NCI-H2196 treated with DMSO at 0.1 percent for 48 hours (cell line): Measurements from ENCODE around the gene GAS6.
"Not testable (repeated sequence)": the region's sequence is repeated elsewhere in the genome, so short reads cannot be mapped to it uniquely, and the experiment has no call there.

Source experiments
- DNase-seq: peaks from one replicate; lab custom pipeline; 2025; ENCODE audit not compliant: unreplicated experiment; lab: John Stamatoyannopoulos, UW

GAS6 gene

DNA sequence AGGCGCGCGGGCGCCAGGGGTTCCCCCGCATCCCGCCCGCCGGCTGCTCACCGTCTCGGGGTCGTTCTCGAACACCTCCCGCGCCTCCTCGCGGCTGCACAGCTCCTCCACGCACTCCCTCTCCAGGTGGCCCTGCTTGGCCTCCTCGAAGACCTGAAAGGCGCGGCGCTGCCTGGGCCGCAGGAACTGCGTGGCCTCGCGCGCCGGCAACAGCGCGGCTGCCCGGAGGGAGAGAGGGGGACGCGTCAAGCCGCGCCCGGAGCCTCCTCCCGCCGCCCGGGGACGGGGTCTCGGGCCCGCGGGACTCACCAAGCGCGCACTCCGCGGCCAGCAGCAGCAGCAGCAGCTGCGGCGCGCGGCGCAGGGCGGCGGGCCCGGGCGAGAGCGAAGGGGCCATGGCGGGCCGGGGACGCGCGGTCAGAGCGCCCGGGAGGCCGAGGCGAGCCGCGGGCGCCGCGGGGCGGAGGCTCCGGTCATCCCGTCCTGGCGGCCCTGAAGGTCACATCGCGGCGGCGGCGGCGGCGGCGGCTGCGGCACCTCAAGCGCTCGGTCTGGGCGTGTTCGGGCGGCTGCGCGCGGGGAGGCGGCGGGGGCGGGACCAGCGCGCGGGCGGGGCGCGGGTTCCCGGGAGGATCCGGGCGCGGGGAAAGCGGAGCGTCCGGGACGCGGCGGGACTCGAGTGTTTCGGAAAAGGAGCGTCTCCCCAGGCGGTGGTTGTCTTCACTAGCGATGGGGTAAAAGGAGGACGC, at the start of gene GAS6:
TSS of gene GAS6 (minus strand) at position 553 of the 749 bp plus-strand sequence. CDS start at position 397, 156 bp downstream.
- no peak for DNase-seq

DNA sequence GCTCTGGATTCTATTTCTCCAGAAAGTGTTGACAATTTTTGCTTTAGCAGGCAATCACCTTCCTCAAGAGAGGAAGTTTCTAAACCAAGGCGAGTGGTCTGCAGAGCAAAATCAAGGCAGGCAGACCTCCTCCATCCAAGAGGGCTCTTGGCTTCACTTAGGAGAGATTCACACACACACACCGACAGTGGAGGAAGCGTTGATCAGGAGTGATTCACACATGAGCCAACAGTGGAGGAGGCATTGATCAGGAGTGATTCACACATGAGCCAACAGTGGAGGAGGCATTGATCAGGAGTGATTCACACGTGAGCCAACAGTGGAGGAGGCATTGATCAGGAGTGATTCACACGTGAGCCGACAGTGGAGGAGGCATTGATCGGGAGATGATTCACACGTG, 49.5 kb upstream of the GAS6 start:
- DNase-seq: not testable (repeated sequence)

DNA sequence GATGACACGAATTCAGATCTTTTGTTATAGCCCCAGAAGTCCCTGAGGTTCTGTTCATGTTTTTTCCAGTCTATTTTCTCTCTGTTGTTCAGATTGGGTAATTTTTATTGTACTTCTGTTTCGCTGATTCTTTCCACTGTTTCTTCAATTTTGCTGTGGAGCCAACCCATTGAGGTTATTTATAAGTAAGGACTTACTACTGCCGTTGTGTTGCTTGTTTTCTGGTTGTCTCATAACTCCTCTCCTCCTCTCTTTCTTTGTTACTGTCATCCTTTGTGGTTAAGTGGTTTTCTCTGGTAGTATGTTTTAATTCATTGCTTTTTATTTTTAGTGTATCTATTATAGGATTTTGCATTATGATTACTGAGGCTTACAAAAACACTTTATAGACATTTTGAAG, 48.7 kb upstream of the GAS6 start:
- no peak for DNase-seq

DNA sequence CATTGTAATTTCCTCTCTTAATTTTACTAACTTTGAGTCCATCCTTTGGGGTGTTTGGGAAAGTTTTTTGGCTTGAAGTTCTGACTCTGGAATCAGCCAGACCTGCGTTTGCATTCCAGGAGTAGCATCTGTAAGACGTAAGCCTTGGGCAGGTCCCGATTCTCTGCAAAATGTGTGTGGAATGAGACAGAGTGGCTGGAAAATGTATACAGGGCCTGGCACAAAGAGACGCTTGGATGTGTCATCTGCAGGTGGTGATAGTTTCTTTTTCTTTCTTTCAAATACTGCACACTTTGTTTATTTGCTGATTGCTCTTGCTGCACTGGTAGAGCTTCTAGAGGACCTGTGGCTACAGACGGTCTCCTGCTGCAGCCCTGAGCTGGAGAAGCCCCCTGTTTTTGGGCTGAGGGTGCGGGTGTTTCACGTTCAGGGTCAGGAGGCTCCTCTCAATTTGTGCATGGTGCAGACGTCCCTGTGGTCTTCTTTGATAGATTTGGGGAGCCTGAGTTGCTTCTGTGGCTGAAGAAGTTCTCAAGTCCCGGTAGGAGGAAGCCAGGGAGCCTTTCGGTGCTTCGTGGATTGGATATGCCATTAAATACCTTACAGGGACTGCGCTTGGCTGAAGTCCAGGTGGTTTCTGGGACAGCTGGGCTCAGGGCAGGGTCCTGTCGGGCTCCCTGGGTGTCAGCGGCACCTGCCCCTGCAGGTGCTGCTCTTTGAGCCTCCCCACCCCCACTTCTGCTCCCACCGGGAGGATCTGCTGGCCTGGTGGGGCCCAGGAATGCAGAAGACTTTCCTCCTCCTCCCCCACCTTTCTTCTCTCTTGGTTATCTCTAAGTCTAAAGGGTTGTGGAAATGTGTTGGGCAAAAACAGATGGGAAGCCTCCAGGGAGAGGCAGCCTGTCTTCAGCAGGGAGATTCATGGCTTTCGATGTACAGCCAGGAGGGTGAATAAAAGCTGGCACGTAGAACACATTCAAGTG, 44.0 kb upstream of the GAS6 start:
- DNase-seq: no peak

DNA sequence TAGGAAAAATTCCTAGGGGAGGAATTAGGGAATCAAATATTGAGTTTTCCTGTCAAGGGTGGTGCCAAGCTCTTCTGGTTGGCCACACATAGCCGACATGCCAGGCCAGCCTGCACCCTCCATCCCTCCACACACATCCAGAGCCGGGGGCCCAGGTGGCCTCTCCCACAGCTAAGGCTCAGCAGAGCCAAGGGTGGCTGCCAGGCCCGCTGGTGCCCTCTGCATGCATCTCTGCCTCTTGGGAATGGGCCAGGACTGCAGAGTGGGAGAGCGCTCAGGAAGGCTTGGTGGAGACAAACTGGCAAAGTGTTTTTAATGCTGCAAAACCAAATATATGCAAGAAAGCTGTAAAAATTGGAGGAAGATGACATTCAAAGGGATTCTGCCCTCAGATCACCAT, 42.7 kb upstream of the GAS6 start:
- DNase-seq: no peak

DNA sequence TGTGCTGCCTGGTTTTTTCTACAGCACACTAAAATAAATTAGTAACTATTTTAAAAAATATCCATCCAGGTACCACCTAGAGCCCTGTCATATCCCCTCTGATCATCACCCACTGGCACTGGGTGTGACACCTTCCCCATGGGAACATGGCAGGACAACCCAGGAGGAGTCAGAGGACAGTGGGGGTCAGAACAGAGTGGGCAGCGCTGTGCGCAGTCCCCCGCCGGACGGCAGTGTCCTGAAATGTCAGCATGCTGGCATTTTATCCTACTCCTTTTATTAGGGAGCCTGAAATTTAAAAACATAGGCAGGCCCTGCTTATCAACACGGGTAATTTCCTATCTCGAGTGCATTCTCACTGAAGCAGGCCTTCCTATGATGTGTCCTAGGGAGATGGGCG, 42.1 kb upstream of the GAS6 start:
- DNase-seq: no peak

DNA sequence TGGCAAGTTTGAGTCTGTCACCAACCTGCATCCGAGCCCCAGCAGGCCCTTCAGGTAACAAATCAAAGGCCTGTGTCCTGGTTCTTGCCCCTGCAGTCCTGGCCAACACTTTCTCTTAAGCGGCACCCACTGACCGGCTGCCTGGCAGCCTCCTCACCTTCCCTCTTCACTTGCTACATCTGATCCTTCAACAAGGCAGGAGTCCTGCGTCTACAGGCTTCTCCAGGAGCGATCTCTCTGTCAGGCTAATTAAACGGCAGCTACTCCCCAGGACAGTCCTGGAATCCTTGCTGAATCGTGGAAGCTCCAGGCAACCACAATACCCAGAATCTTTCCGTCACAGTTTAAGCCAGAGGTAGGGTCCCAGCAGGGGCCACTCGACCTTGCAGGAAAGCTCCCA, 41.1 kb upstream of the GAS6 start:
- DNase-seq: no peak

DNA sequence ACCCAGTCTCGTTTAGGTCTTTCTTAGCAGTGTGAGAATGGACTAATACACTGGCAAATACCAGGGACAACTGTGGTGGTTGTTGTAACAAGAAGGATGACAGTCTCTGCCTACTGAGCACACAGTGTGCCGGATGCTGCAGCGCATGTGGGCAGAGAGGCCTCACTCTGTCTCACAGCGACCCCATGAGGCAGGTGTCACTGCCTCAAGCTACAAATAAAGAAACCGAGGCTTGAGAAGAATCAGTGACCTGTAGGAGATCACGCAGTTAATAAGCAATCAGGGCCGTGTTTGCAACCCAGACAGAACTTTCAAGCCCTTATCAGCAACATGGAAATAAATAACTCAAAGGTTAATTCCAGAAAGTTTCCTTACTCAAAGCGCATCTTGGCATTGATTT, 40.5 kb upstream of the GAS6 start:
- DNase-seq: no peak

DNA sequence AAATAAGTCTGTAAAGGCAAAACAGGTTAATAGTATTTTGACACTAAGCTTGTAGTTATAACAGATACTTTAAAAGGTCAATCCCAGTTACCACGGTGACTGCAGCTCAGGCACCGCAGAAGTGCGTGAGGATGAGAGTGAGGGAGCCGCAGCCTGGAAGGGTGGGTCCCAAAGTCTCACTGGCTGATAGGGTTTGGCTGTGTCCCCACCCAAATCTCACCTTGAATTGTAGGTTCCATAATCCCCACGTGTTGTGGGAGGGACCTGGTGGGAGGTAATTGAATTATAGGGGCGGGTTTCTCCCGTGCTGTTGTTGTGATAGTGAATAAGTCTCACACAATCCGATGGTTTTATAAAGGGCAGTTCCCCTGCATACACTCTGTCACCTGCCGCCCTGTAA, 40.0 kb upstream of the GAS6 start:
- DNase-seq: no peak

DNA sequence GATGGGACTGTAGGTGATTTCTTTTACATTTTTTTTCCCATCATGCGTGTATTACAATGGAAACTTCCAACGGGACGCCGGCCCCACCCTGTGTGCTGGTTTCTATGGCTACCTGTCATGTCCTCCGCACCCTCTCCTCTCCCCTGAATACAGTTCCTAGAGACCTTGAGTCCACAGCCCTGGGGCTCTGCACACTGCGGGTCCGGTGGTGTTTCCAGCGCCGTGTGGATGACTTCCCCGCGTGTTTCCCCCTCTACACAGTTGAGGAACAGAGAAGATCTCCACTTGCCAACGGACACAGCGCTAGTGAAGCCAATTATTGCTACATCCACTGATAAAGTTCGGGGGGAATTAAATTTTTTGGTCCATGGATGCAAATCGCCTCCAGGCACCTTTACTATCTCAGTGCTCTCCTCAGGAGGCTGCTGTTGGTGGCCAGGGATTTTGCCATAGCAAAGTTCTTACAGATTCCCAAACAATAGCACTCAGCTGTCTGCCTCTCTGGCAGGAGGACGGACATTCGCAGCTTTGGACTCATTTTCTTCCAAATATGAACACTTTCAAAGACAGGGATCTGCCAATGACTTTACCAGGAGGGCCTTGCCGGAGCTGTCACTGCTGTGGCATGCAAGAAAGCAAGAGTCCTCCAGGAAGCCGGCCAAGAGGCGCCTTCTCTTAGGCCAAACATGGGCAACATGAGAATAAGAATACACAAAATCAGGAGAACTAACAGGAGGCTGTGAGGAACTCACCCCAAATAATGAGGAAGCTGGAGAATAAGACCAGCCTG, 39.3 kb upstream of the GAS6 start:
- no peak for DNase-seq

DNA sequence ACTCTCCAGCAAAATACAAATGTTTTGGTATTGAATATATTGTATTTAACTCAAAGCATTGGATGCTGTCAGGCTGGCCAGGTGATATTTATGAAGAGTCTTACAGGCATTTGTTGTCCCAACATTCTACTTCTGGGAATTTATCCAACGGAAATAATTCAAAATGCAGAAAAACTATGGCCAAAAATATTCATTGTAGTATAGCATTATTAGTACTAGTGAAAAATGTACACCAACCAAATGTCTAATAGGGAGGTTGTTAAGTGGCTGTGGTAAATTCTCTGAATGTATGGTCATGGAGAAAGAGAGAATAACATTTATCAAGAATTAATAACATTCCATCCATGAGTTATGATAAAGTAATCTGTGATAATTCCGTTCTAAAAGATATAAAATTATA, 38.6 kb upstream of the GAS6 start:
- no peak for DNase-seq

DNA sequence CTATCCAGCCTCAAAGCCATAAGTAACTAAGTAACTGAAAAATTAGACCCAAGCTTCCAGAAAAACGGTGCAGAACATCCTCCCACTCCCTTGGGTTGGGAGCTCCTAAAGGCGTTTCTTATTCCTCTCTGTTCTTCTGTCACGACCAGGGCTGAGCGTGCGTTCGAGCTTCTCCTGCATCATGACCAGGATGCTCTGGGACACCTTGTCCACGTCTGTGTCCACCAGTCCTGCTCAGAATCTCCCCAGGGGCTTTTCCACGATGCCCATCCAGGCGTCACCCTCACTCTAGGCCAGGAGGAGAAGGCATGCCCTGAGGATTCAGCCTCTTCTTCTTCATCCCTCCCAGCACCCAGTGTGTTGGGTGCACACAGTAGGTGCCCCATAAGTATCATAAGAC, 37.8 kb upstream of the GAS6 start:
- DNase-seq: no peak

DNA sequence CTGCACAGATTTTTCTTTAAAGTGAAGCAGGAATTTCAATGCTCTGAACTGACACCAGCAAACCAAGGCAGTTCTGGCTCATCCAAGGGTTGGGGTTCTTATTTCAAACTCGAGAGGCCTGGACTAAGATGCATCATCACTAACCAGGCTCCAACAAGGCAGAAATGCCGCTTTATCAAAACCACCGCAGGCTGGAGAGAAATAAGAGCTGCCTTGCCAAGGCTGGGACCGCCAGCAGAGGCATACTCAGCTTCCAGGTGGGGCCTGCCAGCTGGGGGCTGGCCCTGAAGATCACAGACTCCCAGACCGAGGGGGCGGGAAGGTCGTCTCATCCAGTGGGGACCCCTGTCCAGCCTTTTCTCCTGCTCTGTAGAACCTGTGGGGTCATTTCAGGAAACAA, 37.4 kb upstream of the GAS6 start:
- no peak for DNase-seq

DNA sequence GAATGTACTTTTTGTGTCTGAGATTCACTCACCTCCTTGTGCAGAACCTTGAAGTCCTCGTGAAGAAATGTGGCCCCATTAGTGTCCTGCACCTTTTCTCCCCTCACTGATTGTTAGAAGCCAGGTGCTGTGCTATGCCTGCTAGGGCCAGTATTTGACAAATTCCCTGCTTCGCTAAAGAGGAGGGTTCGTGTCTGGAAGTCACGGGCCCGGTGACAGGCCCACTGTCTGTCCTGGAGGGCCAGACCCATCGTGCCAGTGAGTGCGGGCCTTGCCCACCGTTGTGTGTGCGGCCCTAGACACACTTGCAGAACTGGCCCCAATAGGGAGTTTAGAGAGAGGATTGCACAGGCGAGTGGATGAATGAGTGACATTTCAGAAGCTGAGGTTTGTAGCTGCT, 36.8 kb upstream of the GAS6 start:
- no peak for DNase-seq

DNA sequence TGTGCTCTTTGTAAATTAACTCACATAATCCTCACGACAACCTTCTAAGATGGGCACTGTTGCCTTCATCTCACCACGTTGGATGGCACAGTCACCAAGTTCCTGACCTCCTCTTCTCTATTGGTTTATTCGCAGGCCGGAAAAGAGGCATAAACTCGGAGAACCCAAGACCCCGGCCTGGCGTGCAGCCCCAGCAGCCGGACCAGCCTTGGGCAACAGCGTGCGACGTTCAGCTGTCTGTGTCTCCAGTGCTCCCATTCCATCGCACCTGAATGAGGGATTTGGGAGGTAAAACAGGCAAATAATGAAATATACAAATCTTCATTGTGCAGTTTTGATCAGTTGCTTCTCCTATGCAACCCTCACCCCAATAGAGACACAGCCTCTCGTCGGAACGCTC, 34.5 kb upstream of the GAS6 start:
- no peak for DNase-seq

DNA sequence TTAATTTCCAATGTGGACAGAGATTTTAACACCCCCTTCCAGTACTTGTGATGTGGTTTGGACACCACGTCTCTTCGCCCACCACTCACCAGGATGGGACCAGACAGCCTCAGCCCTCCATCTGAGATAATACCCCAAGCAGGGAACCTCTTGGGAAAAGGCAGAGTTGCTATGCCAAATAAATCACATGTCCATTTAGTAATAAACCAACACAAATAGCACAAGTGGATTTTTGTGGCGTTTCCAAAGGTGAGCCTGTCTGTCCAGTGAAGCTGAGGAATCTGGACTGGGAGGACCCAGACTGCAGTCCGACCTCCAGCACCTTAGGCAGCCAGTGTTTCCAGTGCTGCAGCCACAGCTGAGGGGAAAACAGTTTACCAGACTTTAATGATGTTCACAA, 34.1 kb upstream of the GAS6 start:
- no peak for DNase-seq

DNA sequence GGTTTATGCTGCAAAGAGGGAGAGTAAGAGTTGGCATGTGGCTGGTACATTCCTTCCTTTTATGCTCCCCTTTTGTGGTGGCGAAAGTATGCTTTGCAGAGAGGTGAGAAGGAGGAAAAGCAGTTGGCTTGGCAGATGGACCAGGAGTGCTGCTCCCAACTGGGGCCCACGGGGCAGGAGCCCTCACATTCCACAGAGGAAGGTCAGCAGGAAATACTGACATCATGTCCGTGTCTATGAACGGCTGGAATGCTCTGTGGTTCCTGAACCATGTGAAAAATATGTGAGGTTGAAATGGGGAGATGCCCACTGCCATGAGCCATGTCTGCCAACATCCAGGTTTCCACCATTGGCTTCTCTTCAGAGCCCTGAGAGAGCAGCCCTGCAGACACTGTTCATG, 33.3 kb upstream of the GAS6 start:
- DNase-seq: no peak

DNA sequence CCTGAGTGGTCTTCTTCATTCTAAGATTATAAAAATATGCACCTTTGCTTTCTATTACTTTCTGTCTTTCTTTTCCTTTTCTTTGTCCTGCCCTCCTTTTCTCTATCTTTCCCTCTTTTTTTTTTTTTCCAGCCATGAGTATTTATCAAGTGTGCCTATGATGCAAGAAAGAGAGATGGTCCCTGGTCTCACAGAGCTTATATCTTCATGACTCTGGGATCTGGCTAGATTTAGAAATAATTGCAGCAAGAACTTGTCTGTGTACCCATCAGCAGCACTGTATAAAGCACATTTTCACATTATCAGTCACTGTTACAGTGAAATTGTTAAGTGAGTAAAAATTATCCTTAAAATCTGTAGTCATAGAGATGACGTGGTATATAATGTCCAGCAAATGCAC, 31.6 kb upstream of the GAS6 start:
- DNase-seq: no peak

DNA sequence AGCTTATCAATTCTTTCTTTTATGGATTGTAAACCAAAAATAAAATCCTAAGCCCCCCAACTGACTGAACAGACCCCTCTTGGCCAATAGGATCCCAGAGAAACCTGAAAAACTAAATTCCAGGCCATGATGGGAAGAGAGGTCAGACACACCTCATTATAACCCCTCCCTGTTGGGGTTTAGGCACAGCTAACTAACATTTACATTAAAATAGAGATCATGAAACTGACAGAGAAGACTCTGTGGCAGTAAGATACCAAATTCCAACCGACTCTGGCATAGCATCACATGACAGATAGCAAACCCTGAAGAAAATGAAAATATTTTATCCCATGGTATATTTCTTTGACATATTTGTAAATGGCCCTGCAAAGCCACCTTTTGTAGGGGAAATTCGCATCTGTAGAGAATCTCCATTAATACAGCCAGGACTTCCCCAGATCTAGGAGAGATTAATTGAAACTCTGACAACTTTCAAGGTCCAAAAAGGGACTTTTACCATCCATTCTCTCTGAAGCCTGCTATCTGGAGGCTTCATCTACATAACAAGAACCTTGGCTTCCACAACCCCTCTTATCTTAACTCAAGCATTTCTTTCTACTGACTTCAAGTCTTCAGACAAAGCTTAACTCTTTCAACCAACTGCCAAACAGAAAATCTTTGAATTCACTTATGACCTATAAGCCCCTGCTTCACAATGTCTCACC, 27.1 kb upstream of the GAS6 start:
- no peak for DNase-seq

DNA sequence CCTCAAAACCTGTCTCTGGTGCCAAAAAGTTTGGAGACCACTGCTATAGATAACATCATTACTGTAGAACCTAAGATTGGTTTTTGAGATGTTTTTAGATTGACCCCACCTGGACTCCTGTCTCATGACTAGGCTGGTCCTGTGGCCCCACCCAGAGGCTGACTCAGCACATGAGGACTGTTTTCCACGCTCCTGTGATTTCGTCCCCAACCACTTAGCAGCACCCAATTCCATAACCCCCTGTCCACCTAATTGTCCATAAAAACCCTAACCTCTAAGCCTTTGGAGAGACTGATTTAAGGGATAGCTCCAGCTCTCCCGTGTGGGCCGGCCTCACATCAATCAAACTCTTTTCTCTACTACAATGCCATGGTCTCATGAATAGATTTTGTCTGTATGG, 25.6 kb upstream of the GAS6 start:
- DNase-seq: no peak
